ENCODE measurements around the gene MRPL42. TPM values are rescaled to one million over a fixed set of nuclear protein-coding genes. Genes with fewer than 3 reads are reported as not detected.

Gene MRPL42
- total RNA-seq, 4 donors from 2014 or later, result 49.1 to 52.1 (median 50.8) TPM

- Histone ChIP-seq H3K36me3 (no peaks in the 10 kb centered on the region), H3K27me3 (peaks cover 3% of the 10 kb centered on the region), H3K9me3 (no peaks in the 10 kb centered on the region), H3K4me3 (no peak overlapping the region), H3K4me1 (peaks cover 2% of the 10 kb centered on the region), H3K27ac (no peak overlapping the region)
- TF ChIP-seq EP300 (IDR thresholded peaks at IDR 0.05), result no peak
- no peak for TF ChIP-seq POLR2A (IDR thresholded peaks at IDR 0.05)
- no peak for TF ChIP-seq POLR2AphosphoS5 (IDR thresholded peaks at IDR 0.05)
- TF ChIP-seq, protein P1, sequence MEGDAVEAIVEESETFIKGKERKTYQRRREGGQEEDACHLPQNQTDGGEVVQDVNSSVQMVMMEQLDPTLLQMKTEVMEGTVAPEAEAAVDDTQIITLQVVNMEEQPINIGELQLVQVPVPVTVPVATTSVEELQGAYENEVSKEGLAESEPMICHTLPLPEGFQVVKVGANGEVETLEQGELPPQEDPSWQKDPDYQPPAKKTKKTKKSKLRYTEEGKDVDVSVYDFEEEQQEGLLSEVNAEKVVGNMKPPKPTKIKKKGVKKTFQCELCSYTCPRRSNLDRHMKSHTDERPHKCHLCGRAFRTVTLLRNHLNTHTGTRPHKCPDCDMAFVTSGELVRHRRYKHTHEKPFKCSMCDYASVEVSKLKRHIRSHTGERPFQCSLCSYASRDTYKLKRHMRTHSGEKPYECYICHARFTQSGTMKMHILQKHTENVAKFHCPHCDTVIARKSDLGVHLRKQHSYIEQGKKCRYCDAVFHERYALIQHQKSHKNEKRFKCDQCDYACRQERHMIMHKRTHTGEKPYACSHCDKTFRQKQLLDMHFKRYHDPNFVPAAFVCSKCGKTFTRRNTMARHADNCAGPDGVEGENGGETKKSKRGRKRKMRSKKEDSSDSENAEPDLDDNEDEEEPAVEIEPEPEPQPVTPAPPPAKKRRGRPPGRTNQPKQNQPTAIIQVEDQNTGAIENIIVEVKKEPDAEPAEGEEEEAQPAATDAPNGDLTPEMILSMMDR (IDR thresholded peaks at IDR 0.05), result no peak
- 75% methylated on average over 10 of the region's 10 CpGs for WGBS
- no peak for DNase-seq (ENCODE audit: low spot score in 2 of 2)
Measured at GRCh38 chr12:93524386-93525133, 57.2 kb downstream of the MRPL42 start.

DNA sequence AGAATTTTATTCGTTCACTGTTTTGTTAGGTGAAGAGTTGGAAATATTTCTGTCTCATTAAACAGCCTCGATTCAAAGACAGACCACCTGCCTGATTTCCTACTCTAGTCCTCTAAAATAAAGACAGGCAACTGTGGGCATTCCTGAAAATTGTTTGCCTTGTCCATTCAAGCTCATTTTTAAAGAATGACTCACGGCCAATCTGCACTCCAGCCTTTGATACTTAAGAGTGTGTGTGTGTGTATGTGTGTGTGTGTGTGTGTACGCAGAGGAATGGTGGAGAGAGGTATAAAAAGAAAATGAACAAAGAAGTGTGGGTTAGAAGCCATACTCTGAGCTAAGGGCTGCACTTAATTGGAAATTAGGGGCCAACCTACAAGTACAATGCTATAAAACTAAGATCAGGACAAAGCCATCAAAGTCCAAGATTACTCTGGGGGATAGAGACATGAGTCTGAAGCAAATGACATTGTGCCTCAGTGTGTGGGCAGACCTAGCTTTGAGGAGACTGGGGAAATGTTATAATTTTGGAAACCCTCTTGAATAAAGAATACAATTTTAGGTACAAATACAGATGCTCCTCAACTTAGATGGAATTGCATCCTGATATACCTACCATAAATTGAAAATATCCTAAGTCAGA is 59.6 kb downstream of the MRPL42 start:
- Histone ChIP-seq H3K27me3 (peaks cover 3% of the 10 kb centered on the region), H3K36me3 (no peaks in the 10 kb centered on the region), H3K27ac (no peak overlapping the region), H3K4me3 (no peak overlapping the region), H3K4me1 (no peaks in the 10 kb centered on the region), H3K9me3 (no peaks in the 10 kb centered on the region)
- TF ChIP-seq POLR2AphosphoS5 (IDR thresholded peaks at IDR 0.05), result no peak
- TF ChIP-seq, protein P1 (IDR thresholded peaks at IDR 0.05), result no peak
- TF ChIP-seq POLR2A (IDR thresholded peaks at IDR 0.05), result no peak
- no peak for TF ChIP-seq EP300 (IDR thresholded peaks at IDR 0.05)
- WGBS, result 52% methylated on average over 4 of the region's 4 CpGs
- DNase-seq (ENCODE audit: low spot score in 2 of 2), result no peak

DNA sequence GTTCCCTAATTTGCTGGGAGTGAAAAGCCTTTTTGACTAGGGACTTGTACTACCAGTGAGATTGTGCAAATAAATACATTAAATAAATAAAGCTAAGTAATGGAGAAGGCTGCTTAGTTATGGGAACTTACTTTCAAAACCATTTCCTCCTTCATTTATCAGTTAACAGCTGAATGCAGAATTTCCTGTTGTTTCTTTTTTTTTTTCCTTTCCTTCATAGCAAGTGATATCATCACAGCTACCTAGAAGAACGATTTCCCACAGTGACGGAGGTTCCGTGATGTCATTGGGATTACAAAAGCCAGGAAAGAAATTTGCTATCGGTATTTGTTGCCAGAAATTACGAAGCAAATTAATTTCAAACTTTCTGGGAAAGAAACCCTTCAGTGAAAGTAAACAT is 63.0 kb downstream of the MRPL42 start:
- TF ChIP-seq EP300 (IDR thresholded peaks at IDR 0.05) (no peak), POLR2AphosphoS5 (IDR thresholded peaks at IDR 0.05) (no peak)
- H3K27me3 ChIP-seq, result peaks cover 3% of the 10 kb centered on the region
- H3K4me3 ChIP-seq, result no peak overlapping the region
- WGBS, result 63% methylated on average over 5 of the region's 5 CpGs
- H3K4me1 ChIP-seq, result no peaks in the 10 kb centered on the region
- no peak for DNase-seq (ENCODE audit: low spot score in 2 of 2)
- no peak overlapping the region for H3K27ac ChIP-seq
- H3K36me3 ChIP-seq, result no peaks in the 10 kb centered on the region
- no peaks in the 10 kb centered on the region for H3K9me3 ChIP-seq

DNA sequence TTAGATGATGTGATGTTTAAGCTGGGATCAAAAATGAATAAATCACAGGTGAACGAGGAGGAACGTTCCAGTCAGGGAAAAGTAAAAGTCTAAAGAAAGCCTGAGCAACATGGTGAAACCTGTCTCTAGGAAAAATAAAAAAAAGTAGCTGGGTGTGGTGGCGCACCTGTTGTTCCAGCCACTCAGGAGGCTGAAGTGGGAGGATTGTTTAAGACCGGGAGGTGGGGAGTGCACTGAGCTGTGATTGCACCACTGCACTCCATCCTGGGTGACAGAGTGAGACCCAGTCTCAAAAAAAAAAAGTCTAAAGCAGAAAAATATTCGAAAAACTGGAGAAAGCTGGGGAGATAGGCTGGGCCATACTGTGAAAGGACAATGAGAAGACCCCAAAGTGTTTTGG is 66.0 kb downstream of the MRPL42 start:
- Histone ChIP-seq H3K27ac (no peak overlapping the region), H3K4me3 (no peak overlapping the region), H3K9me3 (no peaks in the 10 kb centered on the region), H3K27me3 (no peaks in the 10 kb centered on the region), H3K4me1 (no peaks in the 10 kb centered on the region), H3K36me3 (no peaks in the 10 kb centered on the region)
- no peak for DNase-seq (ENCODE audit: low spot score in 2 of 2)
- WGBS, result 87% methylated on average over 5 of the region's 5 CpGs
- TF ChIP-seq POLR2AphosphoS5 (IDR thresholded peaks at IDR 0.05) (no peak), POLR2A (IDR thresholded peaks at IDR 0.05) (no peak)
- TF ChIP-seq, protein P1 (IDR thresholded peaks at IDR 0.05), result no peak

GRCh38 chr12:93536111-93536765 is 68.9 kb downstream of the MRPL42 start:
- DNase-seq (ENCODE audit: low spot score in 2 of 2), result no peak
- no peaks in the 10 kb centered on the region for H3K4me1 ChIP-seq

More at GRCh38 chr12:93536111-93536765, 68.9 kb downstream of the MRPL42 start:
- Histone ChIP-seq H3K36me3 (no peaks in the 10 kb centered on the region), H3K27ac (no peak overlapping the region), H3K27me3 (no peaks in the 10 kb centered on the region), H3K9me3 (no peaks in the 10 kb centered on the region), H3K4me3 (no peak overlapping the region)
- 58% methylated on average over 2 of the region's 2 CpGs for WGBS
- TF ChIP-seq EP300 (IDR thresholded peaks at IDR 0.05) (no peak), POLR2A (IDR thresholded peaks at IDR 0.05) (no peak), POLR2AphosphoS5 (IDR thresholded peaks at IDR 0.05) (no peak)
- TF ChIP-seq, protein P1 (IDR thresholded peaks at IDR 0.05), result no peak
